Fibroblast of villous mesenchyme (primary cell): ENCODE measurements around the gene USP28. TPM values are rescaled to one million over a fixed set of nuclear protein-coding genes. Genes with fewer than 3 reads are reported as not detected.
"Not testable (repeated sequence)": the region's sequence is repeated elsewhere in the genome, so short reads cannot be mapped to it uniquely, and the experiment has no call there.

Source experiments
- DNase-seq: peaks from one replicate; pipeline ENCODE4 v3.0.0-alpha.2; 2010; ENCODE audit warnings: low read depth
- H3K4me3 ChIP-seq: 2 replicates; pipeline ENCODE4 v1.5.1; 2011; ENCODE audit warnings: low read depth, mild to moderate bottlenecking, low read length
- CTCF ChIP-seq: IDR thresholded peaks from 2 replicates; pipeline ENCODE4 v1.5.1; 2012; ENCODE audit warnings: low read depth, mild to moderate bottlenecking, low read length; ENCODE audit not compliant: insufficient read depth
- small RNA-seq: library from RNA; depleted of rRNA; stranded (forward); fragments of <200 nt; gene quantifications from one replicate; pipeline ENCODE3, GENCODE V24; 2012
- total RNA-seq: library from RNA; depleted of rRNA; stranded (reverse); fragments of >200 nt; gene quantifications from 2 replicates; pipeline ENCODE4 v1.2.3, GENCODE V29; 2012

The USP28 gene
- total RNA-seq, 1 donor: 37.1 TPM

GRCh38 chr11:113771964-113772363, 103.4 kb downstream of the USP28 start:
- TF ChIP-seq CTCF: no peak
- H3K4me3 ChIP-seq: no peak overlapping the region
- DNase-seq: no peak

- H3K4me3 ChIP-seq: no peak overlapping the region
- no peak for TF ChIP-seq CTCF
- no peak for DNase-seq
Observed at GRCh38 chr11:113764527-113765219, 110.7 kb downstream of the USP28 start.

GRCh38 chr11:113763040-113763439, 112.3 kb downstream of the USP28 start:
- not testable (repeated sequence) for DNase-seq, H3K4me3 ChIP-seq

- no peak overlapping the region for H3K4me3 ChIP-seq
- no peak for DNase-seq
- no peak for TF ChIP-seq CTCF
Observed at GRCh38 chr11:113760241-113760640, 115.1 kb downstream of the USP28 start.

- no peak overlapping the region for H3K4me3 ChIP-seq
- no peak for TF ChIP-seq CTCF
- DNase-seq: no peak
Observed at GRCh38 chr11:113752932-113753331, 122.4 kb downstream of the USP28 start.

Small RNA genes lying within 50 kb of the gene (small RNA-seq; reads per million reads assigned to genes)
- gene LRRC37A13P (not detected), gene RNU6-1107P (not detected), gene RPS29P19 (not detected)

Other genes starting within 250 kb of the USP28 start
- under 0.01 and 0.43 TPM in 2 replicates for gene TMPRSS5, start 169.3 kb downstream of the USP28 start, total RNA-seq
- 18.0 and 23.7 TPM in 2 replicates for gene ZW10, start 101.9 kb downstream of the USP28 start, total RNA-seq
- not detected in 2 replicates for gene CLDN25, start 95.8 kb downstream of the USP28 start, total RNA-seq
- not detected in 2 replicates for gene HTR3B, start 29.2 kb upstream of the USP28 start, total RNA-seq
- not detected in 2 replicates for gene HTR3A, start 99.5 kb upstream of the USP28 start, total RNA-seq
- gene ZBTB16, start 184.1 kb upstream of the USP28 start, total RNA-seq: 0.32 and 0.86 TPM in 2 replicates